ENCODE measurements around the gene RAPGEF4.

RAPGEF4 gene

DNA sequence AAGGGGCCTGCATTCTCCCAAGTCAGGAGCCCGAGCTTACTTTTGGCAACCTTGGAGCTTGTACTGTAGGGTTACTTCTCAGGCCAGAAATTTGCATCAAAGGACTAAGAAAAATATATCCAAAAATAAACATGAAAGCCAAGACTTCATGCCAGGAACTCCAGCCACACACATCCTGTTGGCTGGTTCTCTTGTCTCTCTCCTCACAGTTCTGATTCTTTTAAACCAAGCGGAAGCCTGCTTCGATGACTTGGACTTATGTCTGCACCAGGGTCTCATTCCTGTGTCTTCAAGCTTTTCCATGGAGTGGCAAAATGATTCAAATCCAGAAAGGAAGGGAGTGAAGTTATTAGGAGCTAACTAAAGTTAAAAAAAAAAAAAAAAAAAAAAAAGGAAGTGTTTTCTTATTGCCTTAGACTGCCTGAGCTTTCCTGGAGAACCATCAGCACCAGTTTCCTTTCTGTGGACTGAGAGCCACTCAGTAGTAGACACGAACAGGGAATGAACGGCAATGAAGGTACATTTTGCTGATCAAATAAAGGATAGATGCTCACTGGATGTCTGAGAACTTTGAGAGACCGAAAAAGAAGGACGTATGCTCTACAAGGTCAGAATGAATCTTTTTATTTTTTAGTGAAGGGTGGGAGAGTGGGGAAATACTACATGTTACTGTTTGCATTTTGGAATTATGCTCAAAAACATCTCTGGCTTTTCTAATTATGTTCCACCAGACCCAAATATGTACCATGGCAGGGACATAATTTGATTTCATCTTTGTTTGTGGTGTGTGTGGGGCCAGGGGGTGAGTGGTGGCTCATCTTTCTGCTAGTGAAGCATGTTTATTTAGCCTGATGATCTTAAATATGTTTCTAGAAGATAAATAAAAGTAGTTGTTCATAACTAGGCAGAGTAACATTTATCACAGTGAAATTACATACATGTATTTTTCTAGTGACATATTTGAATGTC is 86.0 kb downstream of the RAPGEF4 start:
- in situ Hi-C loops (cut with MboI; ENCODE audit: low sequenced_read_pairs), result no loop called here

DNA sequence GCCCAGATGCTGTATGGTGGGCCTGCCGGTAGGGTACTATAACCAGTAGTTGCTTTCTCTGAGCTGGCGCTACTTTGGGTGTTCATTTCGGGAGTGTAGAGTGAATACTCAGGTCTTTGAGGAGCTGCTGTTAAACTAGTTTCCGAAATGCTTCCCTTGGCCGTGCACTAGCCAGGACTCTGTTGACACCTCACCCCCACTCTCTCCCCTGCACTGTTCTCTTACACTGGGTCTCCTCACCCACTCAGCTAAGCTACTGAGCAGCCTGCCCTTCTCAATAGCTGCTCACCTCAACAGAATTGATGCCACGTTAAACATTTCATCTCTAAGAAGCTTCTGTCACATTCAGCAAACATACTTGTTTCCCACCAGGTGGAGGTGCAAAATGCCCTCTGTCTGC is 86.9 kb downstream of the RAPGEF4 start:
- in situ Hi-C loops (cut with MboI; ENCODE audit: low sequenced_read_pairs), result no loop called here

DNA sequence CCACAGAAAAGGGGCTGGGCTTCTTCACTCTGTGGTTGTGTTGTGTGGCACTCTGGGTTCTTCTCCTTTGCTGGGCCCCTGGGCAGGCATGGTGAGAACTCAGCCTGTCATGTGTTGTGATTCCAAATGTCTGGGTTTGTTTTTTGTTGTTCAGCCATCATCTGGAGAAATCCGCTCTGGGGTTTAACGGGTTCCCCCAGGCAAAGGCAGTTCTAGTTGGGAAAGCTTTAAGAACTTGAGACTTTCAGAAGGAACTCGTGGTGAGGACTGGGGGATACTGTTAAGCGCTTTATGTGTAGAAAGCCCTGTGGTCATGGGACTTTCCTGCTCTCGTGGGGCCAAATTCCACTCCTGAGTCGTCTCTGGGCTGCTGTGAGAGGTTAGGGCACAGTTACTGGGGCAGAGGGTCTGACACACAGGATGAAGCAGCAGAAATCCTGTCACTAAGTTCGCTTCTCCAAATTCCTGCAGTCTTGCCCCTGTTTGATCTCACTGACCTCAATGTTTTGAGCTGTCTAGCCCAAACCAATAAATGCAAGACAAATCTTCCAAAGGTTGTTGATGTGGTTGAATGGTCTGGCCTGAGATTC is 87.7 kb downstream of the RAPGEF4 start:
- in situ Hi-C loops (cut with MboI; ENCODE audit: low sequenced_read_pairs), result no loop called here

DNA sequence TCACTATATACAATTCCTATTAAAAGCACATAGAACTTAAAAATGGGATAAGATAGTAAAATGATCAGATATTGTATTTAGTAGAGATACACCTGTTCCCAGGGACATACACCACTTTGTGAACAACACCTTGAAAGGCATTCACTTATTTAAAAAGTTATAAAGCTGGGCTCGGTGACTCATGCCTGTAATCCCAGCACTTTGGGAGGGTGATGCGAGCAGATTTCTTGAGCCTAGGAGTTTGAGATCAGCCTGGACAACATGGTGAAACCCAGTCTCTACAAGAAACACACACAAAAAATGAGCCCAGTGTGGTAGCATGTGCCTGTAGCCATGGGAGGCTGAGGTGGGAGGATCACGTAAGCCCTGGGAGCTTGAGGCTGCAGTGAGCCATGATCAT is 90.9 kb downstream of the RAPGEF4 start:
- in situ Hi-C loops (cut with MboI; ENCODE audit: low sequenced_read_pairs), result no loop called here

DNA sequence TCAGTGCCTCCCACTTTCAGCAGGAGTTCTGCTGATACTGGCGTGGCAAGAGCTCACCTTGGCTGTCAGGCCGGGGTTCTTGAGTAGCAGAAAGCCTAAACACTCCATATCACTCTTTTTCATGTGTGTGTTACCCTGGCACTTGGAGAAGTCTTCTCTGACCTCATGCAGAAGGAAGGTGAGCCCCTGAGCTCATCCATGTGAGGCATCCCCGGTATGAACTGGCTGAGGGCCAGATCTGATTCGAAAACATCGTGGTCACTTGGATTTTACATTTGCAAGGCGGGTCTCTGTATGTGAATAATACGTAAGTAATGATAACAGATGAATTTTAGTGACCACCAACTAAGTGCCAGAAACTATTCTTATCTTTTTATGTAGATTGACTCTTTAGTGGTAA is 93.6 kb downstream of the RAPGEF4 start:
- in situ Hi-C loops (cut with MboI; ENCODE audit: low sequenced_read_pairs), result no loop called here

DNA sequence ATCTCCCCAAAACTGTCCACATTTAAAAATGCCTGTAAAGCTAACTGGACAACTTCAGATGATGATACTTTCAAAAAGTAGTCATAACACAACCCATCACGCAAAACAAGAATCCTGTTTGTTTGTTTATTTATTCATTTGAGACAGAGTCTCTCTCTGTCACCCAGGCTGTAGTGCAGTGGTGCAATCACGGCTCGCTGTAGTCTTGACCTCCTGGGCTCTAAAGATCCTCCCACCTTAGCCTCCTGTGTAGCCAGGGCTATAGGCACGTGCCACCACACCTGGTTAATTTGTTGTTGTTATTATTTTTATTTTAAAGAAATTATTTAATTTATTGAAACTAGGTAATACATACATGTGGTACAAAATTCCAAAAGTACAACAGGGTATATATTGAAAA is 94.8 kb downstream of the RAPGEF4 start:
- in situ Hi-C loops (cut with MboI; ENCODE audit: low sequenced_read_pairs), result no loop called here

DNA sequence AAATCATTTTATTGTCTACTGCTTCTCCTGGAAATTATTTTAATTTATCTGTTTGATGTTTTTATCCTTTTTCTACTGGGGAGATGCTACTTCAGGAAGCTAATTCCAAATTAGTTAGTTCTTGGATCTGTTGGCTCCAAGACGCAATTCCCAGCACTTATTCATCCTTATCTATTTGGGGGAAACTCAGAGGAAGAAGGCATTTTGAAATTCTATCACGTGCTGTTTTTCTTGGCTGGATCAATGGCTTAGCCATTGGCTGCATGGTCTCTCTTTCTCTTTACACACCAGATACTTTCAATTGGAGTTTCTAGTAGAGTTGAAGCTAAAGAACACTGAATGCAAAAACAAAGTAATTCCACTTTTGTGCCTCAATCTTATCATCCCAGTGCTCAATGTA is 98.3 kb downstream of the RAPGEF4 start:
- in situ Hi-C loops (cut with MboI; ENCODE audit: low sequenced_read_pairs), result no loop called here

DNA sequence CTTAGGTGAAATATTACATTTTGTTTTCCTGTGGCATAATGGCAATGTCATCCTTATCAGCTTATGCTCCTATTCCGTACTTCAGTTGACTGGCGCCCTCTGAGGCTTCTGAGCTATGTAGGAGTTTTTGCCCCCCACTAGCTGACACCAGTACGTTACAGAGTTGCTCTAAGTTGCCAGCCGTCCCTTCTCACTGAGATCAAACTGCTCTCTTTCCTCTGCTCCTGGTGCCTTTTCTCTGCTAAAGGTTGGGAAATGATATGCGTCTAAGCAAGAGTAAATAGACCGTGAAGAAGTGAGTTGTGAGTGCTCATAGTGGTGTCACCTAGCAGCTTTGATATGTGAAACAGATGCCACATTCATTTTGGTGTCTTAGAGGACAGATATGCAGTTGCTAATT is 99.2 kb downstream of the RAPGEF4 start:
- in situ Hi-C loops (cut with MboI; ENCODE audit: low sequenced_read_pairs), result no loop called here

DNA sequence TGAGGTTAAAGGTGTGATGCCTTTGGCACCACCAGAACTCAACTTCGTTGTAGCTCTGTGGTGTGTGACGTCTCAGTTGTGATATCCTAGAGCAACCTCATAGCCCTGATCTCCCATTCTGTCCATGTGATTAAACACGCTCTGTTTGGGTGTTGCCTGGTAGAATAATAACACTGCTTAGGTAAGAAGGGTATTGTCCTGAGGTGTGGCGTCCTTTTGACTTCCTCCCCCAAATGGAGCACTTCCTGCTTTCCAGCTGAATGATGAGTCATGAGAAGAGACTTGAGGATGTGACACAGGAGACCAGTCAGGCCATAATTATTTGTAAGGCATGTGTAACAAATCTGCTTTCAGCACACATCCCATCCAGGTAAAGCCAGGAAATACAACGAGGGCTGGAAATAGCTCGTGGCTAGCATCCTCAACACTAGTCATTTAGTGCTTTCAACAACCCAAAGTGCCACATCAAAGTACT is 100.7 kb downstream of the RAPGEF4 start:
- in situ Hi-C loops (cut with MboI; ENCODE audit: low sequenced_read_pairs), result no loop called here

DNA sequence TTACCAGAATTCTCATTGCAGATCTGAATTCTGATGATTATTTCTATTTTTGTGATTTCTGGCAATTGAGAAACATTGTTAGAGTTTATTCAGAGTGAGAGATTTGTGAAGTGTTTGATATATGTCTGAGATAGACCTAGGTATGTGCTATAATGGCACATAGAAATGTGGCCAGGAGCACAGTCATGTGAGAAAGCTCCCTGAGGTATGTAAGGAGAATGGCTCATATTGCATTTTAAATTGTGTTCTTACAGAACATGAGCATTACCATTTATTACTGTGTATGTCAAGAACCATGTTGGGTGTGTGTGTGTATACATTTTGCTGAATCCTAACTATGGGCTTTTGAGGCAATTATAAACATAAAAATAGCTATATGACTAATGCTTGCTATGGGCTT is 101.2 kb downstream of the RAPGEF4 start:
- in situ Hi-C loops (cut with MboI; ENCODE audit: low sequenced_read_pairs), result no loop called here

DNA sequence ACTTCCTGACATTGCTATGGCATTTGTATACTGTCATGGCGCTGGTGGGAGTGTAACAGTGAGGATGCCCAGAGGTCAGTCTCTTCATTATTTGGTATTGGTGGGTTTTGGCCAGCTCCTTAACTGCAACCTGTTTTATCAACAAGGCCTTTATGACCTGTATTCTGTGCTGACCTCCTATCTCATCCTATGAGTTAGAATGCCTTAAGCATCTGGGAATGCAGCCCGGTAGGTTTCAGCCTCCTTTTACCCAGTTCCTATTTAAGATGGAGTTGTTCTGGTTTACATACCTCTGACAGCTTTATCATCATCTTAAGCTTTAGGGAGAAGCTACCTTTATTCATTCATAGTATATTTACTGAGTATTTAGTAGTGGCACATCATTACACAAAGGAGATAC is 103.8 kb downstream of the RAPGEF4 start:
- in situ Hi-C loops (cut with MboI; ENCODE audit: low sequenced_read_pairs), result no loop called here

DNA sequence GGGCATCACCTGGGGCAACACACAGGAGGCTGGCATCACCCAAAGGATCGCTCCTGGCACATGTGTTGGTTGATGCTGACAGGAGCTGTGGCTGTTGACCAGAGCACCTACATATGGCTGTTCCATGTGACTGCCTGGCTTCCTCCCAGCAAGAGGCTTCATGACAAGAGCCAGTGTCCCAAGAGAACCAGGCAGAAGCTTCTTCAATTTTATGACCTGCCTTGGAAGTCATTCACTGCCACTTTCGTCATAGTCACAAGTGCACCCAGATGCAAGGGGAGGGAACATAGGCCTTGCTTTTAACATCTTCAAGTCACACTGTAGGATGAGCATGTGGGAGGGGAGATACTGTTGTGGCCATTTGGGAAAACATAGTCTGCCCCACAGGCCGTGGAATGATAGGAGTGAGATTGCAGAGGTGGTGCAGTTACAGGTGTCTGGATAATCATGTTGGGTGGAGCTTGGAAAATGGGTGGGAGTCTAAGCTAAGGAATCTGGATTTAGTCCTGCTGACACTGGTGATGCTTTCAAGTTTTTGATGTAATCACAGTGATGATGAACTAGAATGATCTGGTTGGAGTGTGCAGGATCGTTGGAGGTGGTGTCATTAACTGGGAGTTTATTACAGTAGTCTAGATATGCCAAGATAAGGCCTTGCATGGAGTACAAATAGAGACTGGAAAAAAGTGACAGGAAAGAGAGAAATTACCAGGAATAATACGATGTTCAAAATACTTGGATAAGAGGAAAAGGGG is 107.0 kb downstream of the RAPGEF4 start:
- in situ Hi-C loops (cut with MboI; ENCODE audit: low sequenced_read_pairs), result no loop called here

DNA sequence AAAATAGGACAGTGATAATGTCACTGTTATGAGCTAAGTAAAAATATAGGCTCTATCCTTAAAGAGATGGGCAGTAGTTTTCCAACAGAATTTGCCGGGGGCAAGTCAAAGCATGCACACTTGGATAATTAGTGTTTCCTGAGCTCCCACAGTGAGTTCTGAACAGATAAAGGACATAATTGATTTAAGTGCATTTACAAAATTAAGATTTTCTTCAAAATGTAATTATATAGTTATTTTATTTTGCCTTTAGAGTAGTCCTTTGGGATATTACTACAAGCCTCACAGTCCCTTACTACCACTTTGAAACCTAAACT is 107.6 kb downstream of the RAPGEF4 start:
- in situ Hi-C loops (cut with MboI; ENCODE audit: low sequenced_read_pairs), result no loop called here

DNA sequence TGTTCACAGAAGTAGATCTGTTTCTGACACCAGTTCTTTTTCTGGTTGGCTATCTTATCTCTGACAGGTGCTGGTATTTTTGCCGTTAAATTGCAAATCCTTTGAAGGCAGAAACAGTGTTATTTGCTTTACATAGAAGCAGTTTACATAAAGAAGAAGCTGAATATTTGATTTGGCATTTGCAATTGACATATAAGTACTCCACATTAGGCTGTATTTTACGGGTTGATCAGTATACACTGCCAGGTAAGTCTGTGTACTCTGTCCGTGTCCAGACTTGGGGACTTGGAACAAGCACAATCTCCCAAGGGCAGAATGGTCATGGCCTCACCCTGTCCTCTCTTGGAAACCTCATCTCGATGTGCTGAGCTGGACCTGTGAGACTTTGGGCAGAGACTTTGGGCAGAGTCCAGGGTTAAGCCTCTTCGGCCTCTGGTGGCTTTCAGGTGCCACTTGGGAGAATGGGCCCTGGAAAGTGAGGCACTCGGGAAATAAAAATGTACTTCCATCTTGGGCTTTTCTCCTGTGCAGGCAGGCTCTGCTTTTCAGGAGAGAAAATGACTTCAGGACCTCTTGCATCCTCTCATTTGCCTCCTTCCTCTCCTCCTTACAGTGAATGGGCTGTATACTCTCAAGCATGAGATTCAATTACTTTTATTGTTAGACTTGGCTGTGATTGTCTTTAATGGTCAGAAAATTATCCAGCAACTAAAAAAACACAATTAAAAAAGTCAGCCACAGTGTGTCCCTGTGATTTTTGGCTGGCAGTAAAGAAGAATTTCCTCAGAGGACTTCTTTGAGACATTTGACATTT is 108.5 kb downstream of the RAPGEF4 start:
- in situ Hi-C loops (cut with MboI; ENCODE audit: low sequenced_read_pairs), result no loop called here

DNA sequence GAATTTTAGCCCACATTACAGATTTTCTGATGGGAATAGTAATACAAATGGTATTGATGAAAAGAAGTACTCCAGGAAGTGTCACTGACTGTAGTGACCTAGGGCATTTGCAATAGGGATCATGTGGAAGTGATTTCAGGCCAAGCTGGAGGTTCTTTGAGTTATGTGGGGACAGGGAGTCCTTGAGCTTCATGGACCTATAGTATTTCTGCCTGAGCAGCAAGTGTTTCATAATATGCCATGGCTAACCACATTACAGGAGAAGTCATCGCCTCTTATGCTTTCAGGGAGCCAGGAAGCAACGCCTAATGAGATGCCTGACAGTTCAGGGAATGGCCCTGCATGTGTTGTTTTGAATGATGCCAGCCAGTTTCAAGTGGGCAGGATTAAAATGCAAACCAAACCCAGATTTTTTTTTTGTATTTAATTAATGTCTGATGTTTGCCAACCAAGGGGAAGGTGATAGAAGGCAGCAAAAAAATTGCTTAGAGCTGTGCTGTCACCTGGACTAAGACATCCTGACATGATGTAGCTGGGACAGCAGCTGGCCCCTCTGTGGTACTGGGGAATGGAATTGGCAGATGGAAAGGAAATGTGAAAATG is 109.5 kb downstream of the RAPGEF4 start:
- in situ Hi-C loops (cut with MboI; ENCODE audit: low sequenced_read_pairs), result no loop called here

DNA sequence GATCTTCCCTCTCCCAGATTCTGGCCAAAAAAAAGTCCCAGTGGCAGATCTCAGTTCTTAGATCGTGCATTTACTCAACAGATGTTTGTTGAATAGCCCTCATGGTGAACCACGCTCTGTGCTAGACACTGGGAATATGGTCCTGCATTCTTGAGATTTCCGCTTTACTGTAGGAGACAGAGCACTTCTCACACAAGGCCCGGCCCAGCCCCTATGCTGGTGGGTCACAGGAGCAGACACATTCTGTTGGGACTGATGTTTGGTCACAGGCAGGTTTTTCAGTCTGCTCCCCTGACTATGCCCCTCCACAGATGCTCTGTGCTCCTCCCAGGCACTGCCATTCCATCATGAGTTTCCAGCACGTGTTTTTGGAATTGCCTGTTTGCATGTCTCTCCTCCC is 110.9 kb downstream of the RAPGEF4 start:
- in situ Hi-C loops (cut with MboI; ENCODE audit: low sequenced_read_pairs), result no loop called here

DNA sequence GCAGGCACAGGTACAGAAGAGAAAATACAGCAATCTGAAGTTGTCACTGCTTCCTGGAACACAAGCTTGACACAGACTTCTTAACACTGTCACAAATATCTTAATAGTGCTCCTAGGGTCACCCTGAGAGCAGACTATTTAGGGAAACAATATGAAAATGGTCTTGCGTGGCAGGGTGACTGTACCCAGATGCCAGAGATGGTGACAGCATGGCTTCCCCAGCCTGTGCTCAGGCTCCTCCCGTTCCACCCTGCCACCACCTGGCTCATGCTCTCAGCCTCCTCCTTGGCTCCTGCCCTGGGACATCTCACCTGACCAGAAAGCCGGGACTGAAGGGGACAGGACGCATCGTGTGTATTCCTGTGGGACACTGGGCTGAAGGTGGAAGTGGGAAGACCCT is 111.5 kb downstream of the RAPGEF4 start:
- in situ Hi-C loops (cut with MboI; ENCODE audit: low sequenced_read_pairs), result no loop called here

DNA sequence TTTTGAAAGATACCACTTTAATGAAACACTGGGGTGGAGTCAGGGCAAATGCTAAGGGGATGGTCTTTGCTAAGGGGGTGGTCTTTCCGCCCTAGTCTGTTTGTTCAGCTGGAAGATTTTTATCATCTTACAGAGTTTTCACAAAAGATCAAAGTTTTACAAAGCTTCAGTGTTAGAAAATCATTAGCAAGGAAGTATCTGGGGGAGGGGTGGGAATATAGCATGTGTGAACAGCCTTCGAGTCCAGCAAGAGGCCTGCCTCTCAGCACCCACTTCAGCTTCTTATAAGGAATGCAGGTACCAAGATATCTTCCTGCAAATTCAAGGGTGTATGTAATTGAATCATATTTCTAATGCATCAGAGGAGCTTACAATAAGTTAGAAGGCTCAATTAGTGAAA is 112.9 kb downstream of the RAPGEF4 start:
- in situ Hi-C loops (cut with MboI; ENCODE audit: low sequenced_read_pairs), result no loop called here

DNA sequence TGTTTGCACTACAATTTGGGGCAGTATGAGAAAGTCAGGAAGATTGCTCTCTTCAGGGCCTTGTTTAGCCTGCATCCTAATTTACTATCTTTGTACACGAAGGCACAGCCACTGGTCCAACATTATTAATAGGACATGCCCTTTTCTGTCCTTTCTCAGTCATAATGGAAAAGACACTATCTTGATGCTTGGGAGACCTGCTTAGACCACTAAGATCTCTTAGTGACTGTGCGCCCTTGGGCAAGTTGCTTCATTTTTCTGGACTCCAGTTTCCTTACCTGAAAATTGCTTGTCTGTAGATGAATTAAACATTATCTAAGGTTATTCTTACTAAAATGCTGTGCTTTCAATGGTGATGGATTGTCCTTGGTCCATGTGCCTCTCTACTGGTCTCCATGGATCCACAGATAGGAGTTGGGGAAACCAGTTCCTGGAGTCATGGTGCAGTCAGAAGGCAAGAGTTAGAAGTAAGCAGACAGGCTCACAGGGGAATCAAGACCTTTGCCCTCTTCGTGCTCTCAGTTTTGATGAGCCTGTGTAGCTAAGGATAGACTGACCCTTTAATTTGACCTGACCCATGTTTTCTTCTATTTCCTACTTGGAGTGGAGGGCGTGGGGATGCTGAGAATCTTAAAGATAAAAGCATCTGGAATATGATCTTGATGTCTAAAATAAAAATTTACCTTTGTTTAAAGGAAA is 114.0 kb downstream of the RAPGEF4 start:
- in situ Hi-C loops (cut with MboI; ENCODE audit: low sequenced_read_pairs), result no loop called here

DNA sequence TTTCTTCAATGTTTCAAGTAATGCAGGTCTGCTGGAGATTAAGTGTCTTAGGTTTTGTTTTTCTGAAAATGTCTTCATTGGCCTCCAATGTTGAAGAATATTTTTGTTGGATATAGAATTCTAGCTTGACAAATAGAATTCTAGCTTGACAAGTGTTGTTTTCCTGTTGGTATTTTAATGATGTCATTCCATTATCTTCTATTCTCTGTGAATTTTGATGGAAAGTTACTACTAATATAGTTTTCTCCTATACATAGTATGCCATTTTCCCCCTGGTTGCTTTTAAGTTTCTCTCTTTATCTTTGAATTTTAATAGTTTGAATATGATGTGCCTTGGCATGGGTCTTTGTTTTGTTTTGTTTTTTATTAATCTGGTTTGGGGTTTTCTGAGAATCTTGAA is 119.9 kb downstream of the RAPGEF4 start:
- in situ Hi-C loops (cut with MboI; ENCODE audit: low sequenced_read_pairs), result no loop called here
